ENCODE measurements around the gene PLEKHD1. TPM values are rescaled to one million over a fixed set of nuclear protein-coding genes. Genes with fewer than 3 reads are reported as not detected.
"Not testable (repeated sequence)": the region's sequence is repeated elsewhere in the genome, so short reads cannot be mapped to it uniquely, and the experiment has no call there.

The PLEKHD1 gene
- total RNA-seq, 6 experiments from 2014 or later, result 0.04 TPM; not detected in 5

- intact Hi-C loops (cut with DNase I); H3K36me3 ChIP-seq; DNase-seq; H3K27ac ChIP-seq; H3K27me3 ChIP-seq; H3K4me3 ChIP-seq; H3K9me3 ChIP-seq; H3K4me1 ChIP-seq; ATAC-seq: not testable (repeated sequence)
- peak in 3 of 4 donors; percentile 27 to 34 (median 33) for TF ChIP-seq CTCF (IDR thresholded peaks at IDR 0.05)
- WGBS (ENCODE audit: insufficient coverage, low coverage, low lambda C conversion rate, missing lambda C conversion rate), result 67% methylated on average over 4 of the region's 5 CpGs
These were observed 7.6 kb upstream of the PLEKHD1 start for GRCh38 chr14:69476824-69477450.

DNA sequence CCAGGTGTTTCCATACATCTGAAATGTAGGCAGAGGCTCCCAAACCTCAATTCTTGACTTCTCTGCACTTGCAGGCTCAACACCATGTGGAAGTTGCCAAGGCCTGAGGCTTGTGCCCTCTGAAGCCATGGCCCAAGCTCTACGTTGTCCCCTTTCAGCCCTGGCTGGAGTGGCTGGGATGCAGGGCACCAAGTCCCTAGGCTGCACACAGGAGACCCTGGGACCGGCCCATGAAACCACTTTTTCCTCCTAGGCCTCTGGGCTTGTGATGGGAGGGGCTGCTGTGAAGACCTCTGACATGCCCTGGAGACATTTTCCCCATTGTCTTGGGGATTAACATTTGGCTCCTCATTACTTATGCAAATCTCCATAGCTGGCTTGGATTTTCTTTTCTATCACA, 6.5 kb upstream of the PLEKHD1 start:
- 93% methylated on average over 2 of the region's 2 CpGs for WGBS (ENCODE audit: insufficient coverage, low coverage, low lambda C conversion rate, missing lambda C conversion rate)
- ATAC-seq; H3K27ac ChIP-seq; intact Hi-C loops (cut with DNase I); H3K4me3 ChIP-seq; H3K27me3 ChIP-seq; DNase-seq; H3K9me3 ChIP-seq; H3K36me3 ChIP-seq; H3K4me1 ChIP-seq: not testable (repeated sequence)

DNA sequence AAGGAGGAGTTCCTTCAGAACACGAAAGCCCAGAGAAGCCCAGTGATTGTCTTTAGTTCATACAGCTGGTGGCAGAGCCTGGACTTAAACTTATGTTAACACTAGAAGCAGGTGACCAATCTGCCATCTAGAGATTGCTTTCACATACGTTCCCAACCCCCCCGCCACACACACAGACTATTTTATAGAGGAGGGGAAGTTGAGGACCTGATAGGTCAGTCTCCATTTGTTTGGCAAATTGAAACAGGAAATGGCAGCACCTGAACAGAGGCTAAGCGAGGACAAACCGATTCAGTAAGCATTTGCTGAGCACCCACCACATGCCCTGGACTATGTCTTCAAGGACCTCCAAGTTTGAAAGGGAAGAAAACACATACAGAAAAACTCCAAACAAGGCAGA, 4.8 kb upstream of the PLEKHD1 start:
- Histone ChIP-seq H3K4me3 (no peak overlapping the region), H3K36me3 (no peaks in the 10 kb centered on the region), H3K27me3 (peaks cover 0 to 6% of the 10 kb centered on the region in 2 donors), H3K9me3 (no peaks in the 10 kb centered on the region), H3K27ac (no peak overlapping the region), H3K4me1 (peaks cover 0 to 11% (median 5%) of the 10 kb centered on the region in 4 donors)
- intact Hi-C loops (cut with DNase I), result no loop called here
- ATAC-seq (no peak), DNase-seq (no peak)
- no peak for TF ChIP-seq POLR2A (IDR thresholded peaks at IDR 0.05)
- WGBS (ENCODE audit: insufficient coverage, low coverage, low lambda C conversion rate, missing lambda C conversion rate), result 71% methylated on average over 4 of the region's 5 CpGs

DNA sequence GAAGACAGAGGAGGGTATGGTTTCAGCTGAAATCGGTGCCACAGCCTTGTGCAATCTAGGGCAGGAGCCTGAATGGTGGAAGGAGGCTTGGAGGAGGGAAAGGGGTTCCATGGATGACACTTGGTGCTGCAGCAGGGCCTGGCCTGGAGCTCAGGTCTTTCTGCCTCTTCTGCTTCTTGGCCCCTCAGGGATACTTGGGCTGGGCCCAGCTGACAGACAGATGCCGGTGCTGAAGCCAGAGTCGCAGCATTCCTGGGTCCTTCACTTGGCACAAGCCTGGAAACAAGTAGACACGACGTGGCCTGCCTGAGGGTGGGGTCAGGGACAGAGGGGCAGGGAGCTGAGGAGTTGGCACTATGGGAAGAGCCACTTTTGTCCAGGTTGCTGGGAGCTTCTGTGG, 4.4 kb upstream of the PLEKHD1 start:
- TF ChIP-seq CTCF (IDR thresholded peaks at IDR 0.05) (no peak), POLR2A (IDR thresholded peaks at IDR 0.05) (no peak)
- no peaks in the 10 kb centered on the region for H3K36me3 ChIP-seq
- ATAC-seq (no peak), DNase-seq (no peak)
- intact Hi-C loops (cut with DNase I), result no loop called here
- no peak overlapping the region for H3K4me3 ChIP-seq
- peaks cover 0 to 10% of the 10 kb centered on the region in 2 donors for H3K27me3 ChIP-seq
- peaks cover 0 to 14% (median 7%) of the 10 kb centered on the region in 4 donors for H3K4me1 ChIP-seq
- no peaks in the 10 kb centered on the region for H3K9me3 ChIP-seq
- H3K27ac ChIP-seq, result no peak overlapping the region
- WGBS (ENCODE audit: insufficient coverage, low coverage, low lambda C conversion rate, missing lambda C conversion rate), result 71% methylated on average over 1 of the region's 5 CpGs

GRCh38 chr14:69481815-69482568, 2.5 kb upstream of the PLEKHD1 start:
- intact Hi-C loops (cut with DNase I), result no loop called here

More at GRCh38 chr14:69481815-69482568, 2.5 kb upstream of the PLEKHD1 start:
- Histone ChIP-seq H3K36me3 (no peaks in the 10 kb centered on the region), H3K27me3 (peaks cover 0 to 11% of the 10 kb centered on the region in 2 donors), H3K4me1 (peaks cover 0 to 14% (median 7%) of the 10 kb centered on the region in 4 donors), H3K27ac (no peak overlapping the region), H3K9me3 (no peaks in the 10 kb centered on the region), H3K4me3 (no peak overlapping the region)
- no peak for DNase-seq
- TF ChIP-seq POLR2A (IDR thresholded peaks at IDR 0.05) (no peak), CTCF (IDR thresholded peaks at IDR 0.05) (no peak)
- no peak for ATAC-seq
- 100% methylated on average over 2 of the region's 5 CpGs for WGBS (ENCODE audit: insufficient coverage, low coverage, low lambda C conversion rate, missing lambda C conversion rate)

All from right lobe of liver (tissue), 6 donors.